BJ (cell line): Measurements from ENCODE around the gene NCDN. TPM values are rescaled to one million over a fixed set of nuclear protein-coding genes. Genes with fewer than 3 reads are reported as not detected.

Source experiments
- CTCF ChIA-PET: fragments of 350-600 bp; formaldehyde crosslinking; extraction: SDS; loops from one replicate; lab custom pipeline; 2021; ENCODE audit warnings: antibody characterized with exemption, inconsistent platforms; lab: Yijun Ruan, JAX
- POLR2A ChIA-PET: fragments of 300-600 bp; sonication (Branson Sonifier 250); formaldehyde crosslinking; extraction: SDS; loops from one replicate; lab custom pipeline; 2021; ENCODE audit warnings: antibody characterized with exemption; lab: Charles Lee
- DNase-seq: peaks from one replicate; pipeline ENCODE4 v3.0.0-alpha.2; 2011; ENCODE audit warnings: low read depth
- H3K27me3 ChIP-seq: 2 replicates; pipeline ENCODE4 v1.6.0; 2011; ENCODE audit warnings: low read length; ENCODE audit not compliant: control insufficient read depth, insufficient read depth
- H3K36me3 ChIP-seq: 2 replicates; pipeline ENCODE4 v1.5.1; 2011; ENCODE audit warnings: low read length; ENCODE audit not compliant: control insufficient read depth, insufficient read depth
- H3K4me3 ChIP-seq: 2 replicates; pipeline ENCODE4 v1.5.1; 2011; ENCODE audit warnings: low read depth, mild to moderate bottlenecking, control low read depth, low read length
- polyA plus RNA-seq: library from polyadenylated mRNA; depleted of rRNA; stranded (reverse); fragments of >200 nt; gene quantifications from 2 replicates; pipeline ENCODE4 v1.2.3, GENCODE V29; 2011
- TF ChIP-seq, protein P1 (sequence below): IDR thresholded peaks from 2 replicates; pipeline ENCODE4 v1.5.1; 2011; ENCODE audit warnings: low read depth, mild to moderate bottlenecking, control low read depth, inconsistent platforms, low read length, moderate library complexity; ENCODE audit not compliant: insufficient read depth

Gene NCDN
- polyA plus RNA-seq, 1 experiment: 25.8 TPM

DNA sequence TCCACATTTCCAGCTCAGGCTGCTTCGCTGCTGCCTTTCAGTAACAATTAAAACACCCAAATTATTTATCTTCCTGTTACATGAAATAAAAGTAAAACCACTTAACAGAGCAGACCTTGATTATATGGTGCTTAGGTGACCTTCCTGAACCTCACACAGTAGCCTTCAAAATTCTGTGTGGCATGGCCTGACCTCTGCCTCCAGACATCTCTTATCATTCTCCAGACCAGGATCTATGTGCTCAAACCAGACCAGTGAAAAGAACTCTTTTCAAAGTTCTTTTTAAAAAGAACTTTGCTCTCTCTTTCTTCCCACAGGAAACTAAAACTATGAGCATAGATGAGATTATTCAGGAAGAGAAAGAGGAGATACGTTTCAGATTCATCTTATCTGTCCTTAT, 38.2 kb upstream of the NCDN start:
- DNase-seq: no peak
- ChIA-PET POLR2A (no interaction called here), CTCF (no interaction called here)
- H3K4me3 ChIP-seq: no peak overlapping the region
- no peaks in the 10 kb centered on the region for H3K27me3 ChIP-seq
- H3K36me3 ChIP-seq: no peaks in the 10 kb centered on the region
- TF ChIP-seq, protein P1, sequence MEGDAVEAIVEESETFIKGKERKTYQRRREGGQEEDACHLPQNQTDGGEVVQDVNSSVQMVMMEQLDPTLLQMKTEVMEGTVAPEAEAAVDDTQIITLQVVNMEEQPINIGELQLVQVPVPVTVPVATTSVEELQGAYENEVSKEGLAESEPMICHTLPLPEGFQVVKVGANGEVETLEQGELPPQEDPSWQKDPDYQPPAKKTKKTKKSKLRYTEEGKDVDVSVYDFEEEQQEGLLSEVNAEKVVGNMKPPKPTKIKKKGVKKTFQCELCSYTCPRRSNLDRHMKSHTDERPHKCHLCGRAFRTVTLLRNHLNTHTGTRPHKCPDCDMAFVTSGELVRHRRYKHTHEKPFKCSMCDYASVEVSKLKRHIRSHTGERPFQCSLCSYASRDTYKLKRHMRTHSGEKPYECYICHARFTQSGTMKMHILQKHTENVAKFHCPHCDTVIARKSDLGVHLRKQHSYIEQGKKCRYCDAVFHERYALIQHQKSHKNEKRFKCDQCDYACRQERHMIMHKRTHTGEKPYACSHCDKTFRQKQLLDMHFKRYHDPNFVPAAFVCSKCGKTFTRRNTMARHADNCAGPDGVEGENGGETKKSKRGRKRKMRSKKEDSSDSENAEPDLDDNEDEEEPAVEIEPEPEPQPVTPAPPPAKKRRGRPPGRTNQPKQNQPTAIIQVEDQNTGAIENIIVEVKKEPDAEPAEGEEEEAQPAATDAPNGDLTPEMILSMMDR: no peak

DNA sequence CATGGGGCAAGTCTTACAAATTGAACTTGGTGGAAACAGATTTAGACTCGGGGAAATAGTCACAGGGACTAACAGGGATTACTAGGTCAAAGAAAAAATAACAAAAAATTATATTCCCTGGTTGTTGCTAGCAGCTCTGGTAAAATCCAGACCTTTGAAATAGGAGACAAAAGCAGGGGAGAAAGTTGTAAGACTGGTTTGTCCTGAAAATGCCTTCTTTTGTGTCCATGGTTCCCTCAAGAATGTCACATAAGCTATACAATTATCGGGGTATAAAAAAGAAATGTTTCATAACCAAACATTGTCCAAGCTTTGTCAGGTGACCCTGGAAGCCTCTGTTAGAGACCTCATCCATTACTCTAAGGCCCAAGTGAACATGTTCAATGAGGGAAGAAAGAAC, 33.5 kb upstream of the NCDN start:
- ChIA-PET CTCF (interaction anchor here (0.6 to 0.9 kb wide), 2 partner anchors 11 to 28 kb away, joined by 3 to 5 read pairs; no protein-coding TSS in a partner anchor), POLR2A (no interaction called here)
- no peak for DNase-seq
- H3K4me3 ChIP-seq: no peak overlapping the region
- no peaks in the 10 kb centered on the region for H3K36me3 ChIP-seq
- TF ChIP-seq, protein P1: no peak
- H3K27me3 ChIP-seq: no peaks in the 10 kb centered on the region

DNA sequence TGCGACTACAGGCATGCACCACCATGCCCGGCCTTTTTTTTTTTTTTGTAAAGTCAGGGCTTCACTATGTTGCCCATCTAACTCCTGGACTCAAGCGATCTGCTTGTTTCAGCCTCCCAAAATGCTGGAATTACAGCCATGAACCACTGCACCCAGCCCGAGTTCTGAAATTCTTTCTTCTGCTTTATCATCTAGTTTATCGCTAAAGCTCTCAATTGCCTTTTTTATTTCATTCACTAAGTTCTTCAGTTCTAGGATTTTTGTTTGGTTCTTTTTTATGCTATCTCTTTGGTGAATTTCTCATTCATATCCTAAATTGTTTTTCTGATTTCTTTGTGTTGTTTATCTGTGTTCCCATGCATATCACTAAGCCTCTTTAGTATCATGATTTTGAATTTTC, 27.4 kb upstream of the NCDN start:
- ChIA-PET POLR2A (no interaction called here), CTCF (interaction anchor here (0.6 to 0.8 kb wide), 2 partner anchors 24 to 77 kb away, joined by 3 to 5 read pairs; no protein-coding TSS in a partner anchor)
- Histone ChIP-seq H3K36me3 (peaks cover 7% of the 10 kb centered on the region), H3K4me3 (no peak overlapping the region), H3K27me3 (no peaks in the 10 kb centered on the region)
- DNase-seq: no peak
- TF ChIP-seq, protein P1: no peak

DNA sequence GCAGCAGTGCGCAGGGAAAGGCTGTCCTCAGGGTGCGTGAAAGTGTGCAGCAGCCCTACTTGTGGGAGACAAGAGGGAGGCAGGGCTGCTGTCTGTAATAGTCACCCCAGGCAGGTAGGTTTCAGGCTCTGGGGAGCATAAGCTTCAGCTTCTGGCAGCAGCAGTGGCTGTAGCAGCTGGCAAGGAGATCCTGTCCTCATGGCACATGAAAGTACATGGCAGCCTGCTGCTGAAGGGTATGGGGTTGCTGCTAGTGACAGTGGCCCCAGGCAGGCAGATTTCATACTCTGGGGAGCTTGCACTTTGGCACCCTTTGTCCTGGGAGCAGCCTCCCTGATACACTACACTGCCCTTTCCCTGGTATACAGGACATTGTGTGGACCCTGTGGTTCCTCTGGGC, 26.7 kb upstream of the NCDN start:
- TF ChIP-seq, protein P1: no peak
- ChIA-PET CTCF (interaction anchor here (1.5 kb wide), 1 partner anchor 34 kb away, joined by 4 read pairs; no protein-coding TSS in a partner anchor), POLR2A (no interaction called here)
- Histone ChIP-seq H3K4me3 (no peak overlapping the region), H3K36me3 (peaks cover 7% of the 10 kb centered on the region), H3K27me3 (no peaks in the 10 kb centered on the region)
- DNase-seq: no peak

DNA sequence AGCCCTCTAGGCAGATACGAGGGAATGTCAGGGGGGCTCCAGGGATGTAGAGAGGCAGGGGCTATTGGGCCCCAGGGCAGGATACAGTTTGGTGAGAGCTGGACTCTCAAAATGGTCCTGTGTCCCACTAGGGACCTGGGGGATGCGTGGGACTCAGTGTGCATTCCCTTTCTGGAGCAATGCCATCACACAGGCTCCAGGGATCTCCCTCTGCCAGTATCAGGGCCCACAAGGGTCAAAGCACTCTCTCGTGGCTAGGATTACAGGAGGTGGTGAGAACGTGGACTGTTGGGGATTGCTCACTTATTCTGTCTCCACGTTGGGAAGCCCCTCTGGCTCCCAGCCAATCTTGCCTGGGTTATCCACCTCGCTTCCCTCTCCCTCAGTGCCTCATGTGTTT, 26.2 kb upstream of the NCDN start:
- TF ChIP-seq, protein P1: no peak
- Histone ChIP-seq H3K36me3 (peaks cover 7% of the 10 kb centered on the region), H3K4me3 (no peak overlapping the region), H3K27me3 (no peaks in the 10 kb centered on the region)
- POLR2A ChIA-PET: no interaction called here
- DNase-seq: no peak
- CTCF ChIA-PET: interaction anchor here (1.5 kb wide), 1 partner anchor 33 kb away, joined by 4 read pairs; no protein-coding TSS in a partner anchor
